CMK (cell line): ENCODE measurements around the gene ATP2B1.
A peak's percentile ranks its signal among the peaks of the same experiment; 100 is the strongest.
"Not testable (repeated sequence)": the region's sequence is repeated elsewhere in the genome, so short reads cannot be mapped to it uniquely, and the experiment has no call there.

ENCODE experiments used
- DNase-seq: peaks from one replicate; pipeline ENCODE4 v3.0.0-alpha.2; 2010; ENCODE audit warnings: low read depth

Gene ATP2B1

DNA sequence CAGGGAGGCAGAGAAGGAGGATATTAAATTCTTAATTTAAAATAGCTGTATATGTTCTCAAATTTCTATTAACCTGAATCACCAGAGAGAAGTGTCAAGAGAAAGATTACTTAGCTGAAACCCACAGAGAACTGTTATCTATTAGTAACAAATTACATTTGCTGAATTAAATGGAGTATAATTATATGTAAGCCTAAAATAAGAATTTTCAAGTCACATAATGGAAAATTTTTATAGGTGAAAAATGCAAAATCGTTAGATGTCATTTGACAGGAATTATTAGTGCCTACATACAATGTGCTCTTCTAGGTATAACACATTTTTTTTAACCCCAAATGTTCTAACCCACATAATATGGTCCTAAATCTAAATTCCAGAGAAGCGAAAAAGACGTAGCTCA lies 4.1 kb upstream of the ATP2B1 start:
- DNase-seq: no peak

DNA sequence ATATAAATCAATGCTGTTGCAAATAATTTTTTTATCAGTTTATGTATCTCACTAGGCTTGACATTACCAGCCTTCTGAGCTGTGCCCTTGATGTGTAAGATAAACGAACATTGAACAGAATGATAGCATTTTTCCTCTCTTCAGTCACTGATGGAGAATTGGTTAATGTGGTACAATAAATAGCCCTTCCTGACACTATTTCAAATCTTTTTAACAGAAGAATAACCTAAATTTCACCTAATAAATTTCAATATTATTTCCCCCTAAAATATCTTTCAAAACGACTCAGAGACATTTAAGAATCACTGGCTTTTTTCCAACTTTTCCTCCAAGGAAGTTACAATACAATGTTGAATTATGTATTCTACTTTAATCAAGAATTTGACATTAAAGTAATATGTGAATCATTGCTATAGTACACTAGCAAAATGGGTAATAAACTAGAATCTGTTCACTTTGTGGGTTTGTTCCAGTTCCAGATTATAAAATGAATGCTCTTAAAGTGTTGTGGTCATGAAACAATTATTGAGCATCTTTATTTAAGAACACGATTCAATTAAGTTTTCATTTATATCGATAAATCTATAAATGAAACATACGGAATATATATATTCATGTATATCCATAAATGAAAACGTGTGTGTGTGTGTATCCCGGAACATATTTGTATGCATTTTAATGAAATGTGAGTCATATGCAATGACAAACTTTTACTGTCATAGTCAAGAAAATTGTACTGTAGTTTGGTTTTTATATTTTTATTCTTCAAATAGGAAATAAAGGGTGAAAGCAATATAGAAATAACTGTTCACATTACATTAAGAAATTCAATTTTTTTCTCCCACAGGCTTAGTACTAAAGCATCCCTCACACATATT lies 2.5 kb upstream of the ATP2B1 start:
- DNase-seq: no peak

DNA sequence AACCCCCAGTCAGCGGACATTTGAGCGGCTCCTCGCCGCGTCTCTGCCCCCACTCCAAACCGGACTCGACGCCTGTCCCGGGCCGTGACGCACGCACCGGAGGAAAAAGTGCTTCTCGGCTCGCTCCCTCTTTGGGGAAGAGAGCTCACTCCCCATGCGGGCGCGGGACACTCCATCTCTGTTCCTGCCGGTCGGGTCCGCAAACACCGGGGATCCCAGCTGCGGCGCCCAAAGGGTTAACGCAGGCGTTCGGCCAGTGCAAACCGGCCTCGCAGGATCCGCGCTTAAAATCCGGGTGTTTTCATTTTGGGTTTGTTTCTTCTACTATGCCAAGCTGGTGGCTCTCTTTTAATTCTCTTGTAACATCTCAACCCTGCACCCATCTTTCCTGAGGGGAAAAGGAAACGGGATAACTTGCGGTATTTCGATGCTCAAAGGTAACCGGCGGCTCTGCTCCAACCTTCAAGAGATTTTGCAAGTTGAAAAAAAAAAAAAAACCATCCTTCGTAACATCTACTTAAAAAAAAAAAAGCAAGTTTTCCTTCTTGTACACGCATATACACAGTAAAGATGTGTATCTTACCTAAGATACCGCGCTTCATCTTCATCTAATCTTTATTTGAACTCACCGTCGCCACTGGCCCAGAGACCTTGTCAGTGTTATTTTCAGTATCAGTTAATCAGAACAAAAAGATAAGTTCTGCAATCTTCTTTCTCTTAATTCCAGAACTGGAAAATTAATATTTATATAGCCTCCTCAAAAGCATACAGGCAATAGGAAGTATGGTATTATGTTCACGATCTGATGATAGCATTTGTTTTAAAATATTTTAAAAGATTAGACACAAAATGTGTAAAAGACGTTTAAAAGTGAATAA lies 1.6 kb upstream of the ATP2B1 start:
- DNase-seq: peak; percentile 11

DNA sequence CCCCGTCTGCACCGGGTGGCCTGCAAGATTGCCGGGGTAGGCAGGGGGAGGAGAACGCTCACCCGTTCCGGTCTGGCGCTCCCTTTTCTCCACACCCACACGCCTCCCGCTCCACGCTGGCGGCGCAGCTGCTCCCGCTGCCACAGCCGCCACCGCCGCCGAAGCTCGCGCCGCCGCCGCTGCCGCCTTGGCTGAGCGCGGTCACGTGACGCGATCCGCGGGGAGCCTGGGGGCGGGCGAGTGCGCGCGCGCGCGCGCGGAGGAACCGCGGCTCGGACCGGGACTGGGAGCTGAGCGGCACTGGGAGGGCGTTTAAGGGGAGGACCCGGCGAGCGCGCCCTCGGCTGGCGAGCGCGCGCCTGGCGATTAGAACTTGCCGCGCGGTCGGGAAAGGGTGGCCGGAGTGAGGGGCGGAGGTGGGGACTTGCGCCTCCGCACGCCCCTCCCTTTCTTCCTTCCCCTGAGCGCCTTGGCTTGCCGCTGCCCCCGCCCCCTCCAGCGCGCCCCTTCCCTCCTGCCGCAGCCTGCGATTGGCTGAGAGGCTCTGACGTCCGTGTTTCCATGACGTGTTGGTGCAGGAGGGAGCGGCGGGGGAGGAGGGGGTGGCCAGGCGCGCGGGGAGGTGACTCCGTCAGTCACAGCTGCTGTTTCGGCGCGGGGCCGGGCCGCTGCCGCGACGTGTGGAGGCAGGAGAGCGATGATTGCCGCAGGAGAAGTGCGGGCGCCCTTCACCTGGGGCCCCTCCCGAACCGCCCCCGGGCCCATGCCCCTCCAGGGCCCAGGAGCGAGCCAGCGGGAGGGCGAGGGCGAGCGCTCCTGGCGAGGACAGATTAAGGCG lies 738 bp upstream of the ATP2B1 start:
- peak; percentile 87 for DNase-seq

DNA sequence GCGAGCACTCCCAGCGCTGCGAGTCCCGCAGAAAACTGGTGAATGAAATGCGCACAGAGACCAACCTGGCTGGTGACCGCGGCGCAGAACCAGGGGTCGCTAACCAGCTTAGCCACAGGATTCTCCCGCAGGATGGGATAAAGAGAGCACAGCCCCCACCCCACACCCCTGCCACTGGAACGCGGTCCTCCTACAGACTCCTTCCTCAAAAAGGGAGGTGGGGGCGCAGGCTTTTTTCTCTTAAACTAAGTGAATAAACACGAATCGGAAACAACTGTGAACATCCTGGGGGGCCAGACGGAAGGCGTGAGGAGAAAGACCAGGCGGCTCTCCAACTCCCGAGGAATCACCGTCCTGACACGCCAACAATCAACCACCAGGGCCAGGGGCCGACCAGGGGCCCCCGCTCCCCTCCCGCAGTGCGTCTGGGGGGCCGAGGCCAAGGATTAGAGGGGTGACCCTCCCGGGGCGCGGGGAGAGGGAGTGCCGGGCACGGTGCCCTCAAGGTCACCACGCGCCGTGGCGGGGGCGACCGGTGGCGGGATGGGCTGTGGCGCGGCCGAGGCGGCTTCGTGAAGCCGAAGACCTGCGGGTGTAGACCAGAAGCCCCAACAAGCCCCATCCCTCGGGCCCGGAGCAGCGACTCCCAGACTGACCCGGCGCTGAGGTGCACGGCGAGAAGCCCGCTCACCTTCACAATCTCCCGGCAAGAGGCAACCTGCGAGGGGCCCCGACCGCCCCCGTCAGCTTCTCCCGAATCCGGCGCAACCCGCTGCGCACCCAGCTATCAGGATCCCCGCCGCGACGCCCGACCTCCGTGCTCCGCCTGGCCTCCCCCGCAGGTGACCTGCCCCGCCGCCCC lies 704 bp downstream of the ATP2B1 start:
- no peak for DNase-seq

DNA sequence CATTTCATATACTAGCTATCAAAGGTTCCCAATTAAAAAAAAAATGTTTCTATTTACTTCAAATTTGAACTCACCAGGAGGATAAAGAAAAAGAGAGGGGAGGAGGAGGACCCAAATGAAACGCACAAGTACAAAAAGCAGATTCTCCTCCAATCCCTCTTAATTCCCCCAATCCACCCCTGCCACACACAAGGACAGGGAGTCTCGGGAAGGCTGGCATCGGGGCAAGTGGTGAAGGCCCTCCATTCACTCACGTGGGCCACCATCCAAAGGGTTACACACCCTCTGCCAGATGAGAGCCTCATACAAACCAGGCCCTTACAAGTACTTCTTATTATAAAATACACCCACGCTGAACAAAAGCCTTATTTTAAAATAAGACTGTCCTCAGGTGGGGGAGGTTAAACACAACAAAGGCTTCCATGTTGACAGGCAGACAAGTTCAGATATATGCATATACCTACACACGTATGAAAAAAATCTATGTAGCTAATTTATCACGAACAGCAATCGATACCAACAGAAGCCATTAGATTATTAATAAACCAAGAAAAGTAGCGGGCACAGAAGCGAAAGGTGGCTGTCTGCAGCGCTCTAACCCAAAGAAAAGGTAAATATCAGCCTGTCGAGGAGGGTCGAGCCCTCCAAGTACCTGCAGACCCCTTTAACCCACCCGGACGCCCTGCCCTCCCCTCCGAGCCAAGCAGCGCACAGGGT lies 1.5 kb downstream of the ATP2B1 start:
- DNase-seq: no peak

DNA sequence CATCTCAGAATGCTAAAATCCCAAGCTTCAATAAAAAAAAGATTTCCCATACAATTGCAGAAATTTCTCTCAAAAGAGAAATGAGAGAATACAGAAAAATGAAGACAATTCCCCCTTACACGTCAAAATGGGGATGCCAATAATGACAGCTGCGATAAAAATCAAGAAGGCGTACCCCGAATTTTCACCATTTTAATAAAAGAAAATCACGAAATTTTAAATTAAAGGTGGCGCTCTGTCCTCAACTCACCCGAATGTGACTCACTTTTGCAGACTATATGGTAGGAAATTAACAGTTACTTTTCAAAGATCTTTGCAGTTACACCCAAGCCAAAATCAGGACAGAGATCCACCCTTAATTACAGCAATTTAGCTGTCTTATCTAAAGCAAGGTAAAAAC lies 2.1 kb downstream of the ATP2B1 start:
- DNase-seq: no peak

DNA sequence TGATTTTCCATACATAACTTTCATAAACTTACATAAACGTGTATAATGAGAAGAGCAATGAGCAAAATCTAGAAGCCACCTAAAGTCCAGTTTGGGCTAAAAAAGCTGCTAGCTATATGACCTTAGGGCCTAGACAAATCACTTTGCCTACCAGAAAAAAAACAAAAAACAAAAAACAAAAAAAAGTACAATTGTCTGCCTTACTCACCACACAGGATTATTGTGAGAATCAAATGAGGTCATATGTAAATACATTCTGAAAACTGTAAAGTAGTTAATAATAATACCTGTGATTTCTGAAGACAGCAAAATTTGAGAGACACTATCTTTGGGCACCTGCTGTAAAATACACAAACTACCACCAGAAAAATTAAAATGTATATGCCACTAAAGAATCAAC lies 4.2 kb downstream of the ATP2B1 start:
- no peak for DNase-seq

DNA sequence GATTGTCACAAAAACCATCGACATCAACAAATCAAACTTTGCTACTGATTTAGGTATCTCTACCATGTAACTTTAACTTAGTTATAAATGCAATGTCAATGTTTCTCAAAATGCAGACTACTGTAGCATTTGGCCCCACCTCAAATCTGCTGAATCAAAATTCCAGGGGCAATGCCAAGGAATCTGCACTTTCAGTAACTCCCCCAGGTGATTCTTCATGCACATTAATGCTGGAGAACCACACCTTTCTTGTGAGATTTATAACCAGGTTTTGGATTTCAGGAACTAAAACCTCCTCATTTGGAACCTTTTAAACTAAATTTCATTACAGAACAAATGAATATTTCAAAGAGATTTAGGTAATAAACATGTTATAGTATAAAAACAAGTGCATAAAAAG lies 4.9 kb downstream of the ATP2B1 start:
- DNase-seq: no peak

DNA sequence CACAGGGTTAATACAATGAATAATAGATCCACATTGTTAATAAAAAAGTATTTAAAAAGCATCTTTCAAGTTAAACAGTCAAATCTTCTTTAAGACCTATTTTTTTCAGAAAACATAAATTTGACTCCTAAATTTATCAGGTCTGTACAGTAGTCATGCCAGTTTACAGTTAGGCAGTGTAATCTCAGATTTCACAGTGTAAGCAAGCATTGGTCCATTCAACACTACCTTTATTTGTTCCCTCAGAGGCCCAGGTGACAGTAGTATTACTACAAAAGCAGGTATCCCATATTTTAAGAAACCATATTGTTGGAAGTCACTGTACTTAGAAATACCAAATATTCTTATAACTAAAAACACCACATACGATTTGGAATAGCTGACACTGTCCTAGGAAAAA lies 6.1 kb downstream of the ATP2B1 start:
- DNase-seq: no peak

DNA sequence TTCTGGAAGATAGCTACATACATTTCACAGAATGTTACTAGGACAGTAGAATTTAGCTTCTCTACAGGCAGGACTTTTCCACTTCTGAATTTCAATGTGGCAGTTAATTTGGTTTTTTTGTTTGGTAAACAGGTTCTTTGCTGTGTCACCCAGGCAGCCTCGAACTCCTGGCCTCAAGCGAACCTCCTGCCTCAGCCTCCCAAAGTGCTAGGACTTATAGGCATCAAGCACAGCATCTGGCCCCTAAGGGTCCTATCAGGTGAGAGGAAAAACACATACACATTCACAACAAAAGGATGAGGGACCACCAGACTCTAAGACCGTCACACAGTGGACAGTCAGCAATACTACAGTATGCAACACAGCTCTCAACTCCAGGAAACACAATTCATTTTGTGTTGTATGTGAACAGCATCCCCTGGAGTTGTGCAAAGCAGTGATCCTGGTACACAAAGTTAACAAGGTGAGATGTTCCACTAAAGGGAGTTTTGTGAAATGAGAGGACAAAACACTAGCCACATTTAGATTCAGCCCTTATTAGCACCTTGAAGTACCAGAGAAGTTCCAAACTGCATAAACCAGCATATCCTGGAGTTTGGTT lies 6.9 kb downstream of the ATP2B1 start:
- DNase-seq: no peak

DNA sequence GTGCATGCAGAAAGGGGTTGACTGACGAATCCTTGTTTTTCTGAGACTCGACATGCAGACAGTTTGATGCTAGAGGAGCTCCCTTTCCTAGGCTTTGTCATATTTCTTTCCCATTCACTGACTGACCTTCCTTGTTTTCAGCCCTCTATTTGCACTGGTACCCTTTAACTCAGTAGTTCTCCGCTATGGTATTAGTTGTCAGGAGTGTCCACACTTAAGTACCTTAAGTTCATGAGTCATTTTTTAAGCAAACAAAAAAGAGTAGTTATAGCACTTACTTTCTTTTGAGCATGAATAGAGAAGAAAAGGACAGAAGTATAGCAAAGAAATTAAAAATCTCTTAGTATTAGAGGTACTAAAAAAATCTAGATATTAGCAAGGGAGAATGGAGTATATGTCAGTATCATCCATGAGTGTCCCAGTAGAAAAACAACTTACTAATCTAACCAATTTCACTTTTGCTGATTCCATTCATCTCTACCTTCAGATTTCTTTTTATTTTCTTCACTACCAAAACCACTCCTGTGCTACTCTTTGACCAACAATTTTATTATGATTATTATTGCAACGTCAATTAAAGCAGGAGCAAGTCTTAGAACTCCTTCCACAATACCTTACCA lies 8.3 kb downstream of the ATP2B1 start:
- no peak for DNase-seq

DNA sequence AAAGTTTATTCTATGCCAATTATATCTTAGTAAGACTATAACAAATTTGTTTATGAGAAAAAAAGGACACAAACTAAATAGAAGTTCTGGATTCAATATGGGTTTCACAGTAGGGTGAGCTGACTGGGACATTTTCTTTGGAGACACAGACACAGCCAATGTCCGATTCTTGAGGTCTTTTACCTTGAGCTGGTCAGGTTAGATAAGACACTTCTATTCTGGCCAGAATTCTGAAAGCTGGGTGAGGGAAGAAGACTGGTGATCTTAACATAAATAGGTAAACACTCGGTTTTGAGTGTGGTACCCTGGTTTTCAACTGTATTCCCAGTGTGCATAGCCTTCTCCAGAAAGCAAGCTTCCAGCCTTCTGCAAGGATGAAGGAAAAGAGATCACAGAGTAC lies 10.0 kb downstream of the ATP2B1 start:
- DNase-seq: no peak

DNA sequence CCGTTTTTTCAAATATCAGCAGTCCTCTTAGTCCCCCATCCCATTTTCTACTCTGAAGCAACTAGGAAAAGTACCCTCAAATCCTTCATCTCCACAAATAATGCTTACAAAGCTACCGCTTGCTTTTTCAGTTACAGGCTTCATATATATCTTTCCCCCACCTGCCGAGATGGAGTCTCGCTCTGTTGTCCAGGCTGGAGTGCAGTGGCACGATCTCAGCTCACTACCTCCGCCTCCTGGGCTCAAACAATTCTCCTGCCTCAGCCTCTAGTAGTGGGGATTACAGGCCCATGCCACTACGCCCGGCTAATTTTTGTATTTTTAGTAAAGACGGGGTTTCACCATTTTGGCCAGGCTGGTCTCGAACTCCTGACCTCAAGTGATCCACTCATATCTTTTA lies 10.9 kb downstream of the ATP2B1 start:
- DNase-seq: not testable (repeated sequence)

DNA sequence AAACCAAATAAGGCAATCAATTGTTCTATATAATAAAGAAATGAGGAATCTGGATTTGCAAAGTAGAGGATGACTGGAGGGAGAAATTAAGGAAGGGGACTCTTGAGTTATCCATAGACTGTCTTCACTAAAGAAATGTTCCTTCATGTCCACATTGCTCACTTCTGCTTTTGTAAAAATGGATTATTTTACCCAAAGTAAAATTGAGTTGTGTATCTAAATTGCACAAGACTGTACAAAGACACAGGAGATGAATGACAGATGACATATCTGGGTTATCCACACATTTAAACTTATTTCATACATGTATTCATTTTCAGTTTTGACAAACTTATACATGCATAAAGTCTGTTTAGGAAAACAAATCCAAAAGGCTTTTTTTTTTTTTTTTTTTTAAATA lies 11.3 kb downstream of the ATP2B1 start:
- DNase-seq: no peak

DNA sequence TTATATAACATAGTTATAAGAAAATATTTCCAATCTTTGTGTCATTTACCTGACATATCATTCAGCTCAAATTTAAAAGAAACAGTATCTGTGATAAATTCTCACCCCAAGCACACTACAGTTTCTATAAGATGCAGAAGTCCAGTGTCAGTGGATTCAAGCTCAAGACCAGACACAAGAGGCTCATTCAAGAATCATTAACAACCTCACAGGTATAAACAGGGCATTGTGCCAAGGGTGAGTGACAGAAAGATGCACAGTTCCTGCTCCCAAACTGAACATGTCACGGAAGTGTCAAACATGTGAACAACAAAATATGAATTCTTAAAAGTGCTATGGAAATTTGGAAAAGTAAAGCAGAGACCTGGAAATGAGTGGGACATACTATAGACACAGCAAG lies 12.8 kb downstream of the ATP2B1 start:
- DNase-seq: no peak

DNA sequence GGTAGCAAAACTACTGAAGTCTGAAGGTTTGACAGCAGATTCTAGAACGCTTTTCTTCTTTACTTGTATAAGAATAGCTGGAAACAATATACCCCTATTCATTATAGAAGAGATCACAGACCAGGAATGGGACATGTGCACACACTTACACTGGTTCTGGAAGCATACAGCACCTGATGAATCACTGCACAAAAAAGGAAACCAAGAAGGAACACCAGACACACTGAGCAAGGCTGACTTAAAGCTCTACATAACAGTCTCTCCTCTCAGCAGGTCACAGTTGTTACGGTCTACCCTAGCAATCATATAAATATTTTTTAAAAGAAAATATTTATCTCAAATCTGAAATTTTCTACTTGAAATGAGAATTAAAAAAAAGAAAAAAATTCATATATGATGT lies 13.5 kb downstream of the ATP2B1 start:
- DNase-seq: no peak

DNA sequence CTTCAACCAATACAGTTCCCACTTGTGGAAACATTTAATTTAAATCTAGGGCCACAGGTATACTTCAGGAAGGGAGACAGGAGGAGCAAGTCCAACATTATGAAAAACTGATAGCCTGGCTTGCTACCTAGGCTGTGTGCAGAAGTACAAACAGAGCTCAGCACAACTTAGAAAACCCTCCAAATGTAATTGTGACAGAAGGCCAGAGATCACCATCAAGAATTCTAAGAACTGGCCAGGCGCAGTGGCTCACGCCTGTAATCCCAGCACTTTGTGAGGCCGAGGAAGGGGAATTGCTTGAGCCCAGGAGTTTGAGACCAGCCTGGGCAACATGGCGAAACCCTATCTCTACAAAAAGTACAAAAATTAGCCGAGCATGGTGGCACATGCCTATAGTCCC lies 14.1 kb downstream of the ATP2B1 start:
- DNase-seq: no peak

DNA sequence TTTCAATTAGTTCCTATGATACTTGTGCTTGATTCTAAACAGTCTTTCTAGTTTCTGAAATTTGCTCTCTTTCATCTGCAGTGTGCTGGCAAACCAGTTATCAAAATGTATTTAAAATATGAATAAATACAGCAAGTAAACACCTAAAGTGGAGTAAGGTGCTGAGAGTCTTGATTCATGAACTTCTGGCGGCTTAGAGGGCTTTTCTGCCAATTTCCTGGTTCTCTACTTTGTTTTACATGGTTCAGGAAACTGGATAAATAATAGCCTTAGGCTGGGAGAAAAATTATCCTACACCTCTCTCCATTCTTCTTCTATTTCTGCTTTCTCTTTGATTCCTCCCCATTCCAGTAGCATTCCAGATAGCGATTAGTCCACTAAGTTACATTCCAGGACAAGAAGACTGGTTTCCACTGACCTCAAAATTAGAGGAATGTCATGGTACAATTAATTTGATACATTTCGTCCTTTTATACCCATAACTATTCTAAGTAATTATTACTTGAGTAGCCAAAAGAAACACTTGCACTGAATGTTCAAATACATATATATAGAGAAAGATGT lies 14.9 kb downstream of the ATP2B1 start:
- DNase-seq: no peak

DNA sequence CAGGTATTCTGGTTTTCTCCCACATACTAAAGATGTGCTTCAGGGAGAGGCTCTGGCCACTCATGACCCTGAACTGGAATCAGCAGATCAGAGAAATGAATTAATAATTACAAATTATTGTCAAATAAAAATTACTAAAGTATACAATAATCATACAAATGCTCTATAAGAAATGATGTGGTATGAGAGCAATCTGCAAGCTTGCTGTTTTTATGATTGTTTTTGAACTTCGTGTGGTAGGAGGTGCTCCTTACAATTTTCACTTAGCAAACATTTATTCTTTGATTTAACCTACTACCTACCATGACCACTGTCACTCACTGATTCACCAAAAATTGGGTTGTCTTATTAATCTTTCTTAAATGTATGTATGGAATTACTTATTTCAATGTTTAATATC lies 16.2 kb downstream of the ATP2B1 start:
- no peak for DNase-seq
